GF-D8 (cell line): ENCODE measurements around the gene MEF2A.
A peak's percentile ranks its signal among the peaks of the same experiment; 100 is the strongest.

Experiments used
- DNase-seq: peaks from one replicate; lab custom pipeline; 2025; lab: John Stamatoyannopoulos, UW

Gene MEF2A

DNA sequence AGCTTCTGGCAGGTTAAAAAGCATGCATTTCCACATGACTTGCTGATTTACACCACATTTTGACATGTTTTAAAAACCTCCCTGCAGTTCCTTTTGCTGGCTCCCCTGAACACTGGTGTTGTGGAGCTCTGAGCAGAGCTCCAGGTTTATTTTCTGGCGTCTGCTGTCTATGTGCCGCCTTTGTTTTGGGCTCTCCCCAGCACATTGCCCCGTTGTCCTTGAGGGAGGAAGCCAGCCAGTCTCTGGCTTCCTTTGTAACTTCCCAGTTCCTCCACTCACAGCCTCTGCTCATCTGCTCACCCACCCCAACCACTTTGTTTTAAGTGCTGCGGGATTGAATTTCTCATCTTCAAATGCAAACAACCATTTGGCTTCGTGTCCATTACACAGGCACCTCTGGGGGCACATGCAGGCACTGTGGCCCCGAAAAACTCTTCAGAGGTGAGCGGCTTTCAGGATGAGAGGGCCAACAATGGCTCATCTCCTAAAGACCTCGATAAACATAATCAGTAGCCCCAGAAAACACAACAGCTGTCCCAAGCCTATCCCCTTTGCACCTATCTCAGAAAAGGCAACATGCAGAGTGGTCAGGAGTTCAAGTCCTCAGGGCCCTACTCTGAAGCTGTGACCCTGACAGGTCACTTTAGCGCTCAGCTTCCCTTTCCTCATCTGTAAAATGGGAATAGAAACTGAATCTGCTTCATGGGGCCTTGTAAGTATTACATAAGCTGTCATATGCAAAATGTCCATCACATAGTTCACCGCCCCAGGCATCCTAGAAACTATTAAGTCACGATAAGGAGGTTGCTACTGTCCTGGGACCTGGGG is 1.3 kb upstream of the MEF2A start:
- DNase-seq, result peak; percentile 33

DNA sequence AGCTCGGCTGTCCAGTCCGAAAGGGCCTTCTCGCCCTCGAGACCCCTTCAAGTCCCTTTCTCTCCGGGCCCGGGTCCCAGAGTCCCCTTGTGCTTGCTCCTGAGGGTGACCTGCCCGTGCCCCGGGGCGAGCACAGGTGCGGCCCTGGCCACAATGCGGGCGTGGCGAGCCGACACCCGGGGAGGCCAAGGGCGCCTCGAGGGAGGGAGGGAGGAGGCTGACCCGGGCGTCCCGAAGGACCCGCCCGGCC is 810 bp upstream of the MEF2A start:
- DNase-seq, result no peak

GRCh38 chr15:99566157-99566897 is 543 bp downstream of the MEF2A start:
- DNase-seq, result no peak

DNA sequence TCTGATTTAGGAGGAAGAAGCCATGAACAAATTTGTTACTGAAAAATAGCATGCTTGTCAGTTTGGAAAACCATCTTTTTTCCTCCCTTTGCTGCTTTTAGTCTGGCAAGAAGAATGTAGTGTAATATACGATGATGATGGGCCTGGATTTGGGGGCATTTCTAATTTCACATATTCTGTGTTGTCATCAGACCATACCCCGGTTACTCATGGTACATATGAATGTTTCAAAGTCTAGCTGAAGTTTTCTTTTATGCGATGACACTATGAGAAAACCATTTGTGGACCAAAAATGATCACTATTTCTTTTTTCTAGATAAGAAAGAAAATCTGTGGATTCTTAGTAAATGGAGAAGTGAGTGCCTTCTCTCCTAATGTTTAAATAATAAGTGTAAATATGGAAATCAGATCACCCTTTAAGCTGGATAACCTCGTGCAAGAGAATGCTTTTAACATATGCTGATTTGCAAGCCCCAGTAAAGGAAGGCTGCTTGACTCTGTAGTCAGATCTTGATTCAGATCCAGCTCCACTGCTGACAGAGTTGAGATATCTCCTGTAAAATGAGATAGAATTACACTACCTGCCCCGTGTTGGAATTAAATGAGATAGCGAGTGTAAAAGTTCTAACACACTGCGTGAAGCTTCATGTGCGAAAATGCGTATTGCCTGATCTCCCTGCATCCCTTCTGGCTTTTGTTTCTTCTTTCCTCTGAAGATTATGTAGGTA is 3.0 kb downstream of the MEF2A start:
- DNase-seq, result no peak

DNA sequence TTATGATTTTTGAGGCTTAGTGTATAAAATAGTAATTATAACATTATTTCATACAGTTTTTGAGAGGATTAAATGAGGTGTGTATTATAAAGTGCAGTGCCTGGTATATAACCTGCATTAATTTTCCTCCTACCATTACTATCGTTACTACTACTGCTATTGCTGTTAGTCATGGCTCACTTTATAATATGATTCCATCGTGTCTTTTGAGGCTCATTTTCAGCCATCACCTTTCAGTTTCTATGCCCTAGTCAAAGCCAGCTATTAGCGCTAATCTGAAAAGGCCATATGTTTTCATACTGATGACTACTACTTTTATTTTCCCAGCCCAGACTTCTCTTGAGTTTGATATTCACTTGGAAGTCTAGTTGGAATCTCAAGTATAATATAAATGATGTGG is 5.5 kb downstream of the MEF2A start:
- no peak for DNase-seq

DNA sequence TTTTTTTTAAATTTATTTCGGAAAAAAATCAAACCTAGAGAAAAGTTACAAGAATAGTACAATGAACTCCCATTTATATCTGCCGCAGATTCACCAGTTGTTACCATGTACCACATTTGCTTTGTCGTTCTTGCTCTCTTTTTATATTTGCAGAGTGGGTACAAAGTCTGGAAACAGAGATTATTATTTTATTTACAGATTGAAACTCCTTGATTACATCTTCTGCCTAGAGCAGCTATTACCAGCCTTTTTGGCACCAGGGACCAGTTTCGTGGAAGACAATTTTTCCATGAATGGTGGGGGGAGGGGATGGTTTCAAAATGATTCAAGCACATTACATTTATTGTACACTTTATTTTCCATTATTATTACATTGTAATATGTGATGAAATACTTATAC is 8.3 kb downstream of the MEF2A start:
- no peak for DNase-seq

DNA sequence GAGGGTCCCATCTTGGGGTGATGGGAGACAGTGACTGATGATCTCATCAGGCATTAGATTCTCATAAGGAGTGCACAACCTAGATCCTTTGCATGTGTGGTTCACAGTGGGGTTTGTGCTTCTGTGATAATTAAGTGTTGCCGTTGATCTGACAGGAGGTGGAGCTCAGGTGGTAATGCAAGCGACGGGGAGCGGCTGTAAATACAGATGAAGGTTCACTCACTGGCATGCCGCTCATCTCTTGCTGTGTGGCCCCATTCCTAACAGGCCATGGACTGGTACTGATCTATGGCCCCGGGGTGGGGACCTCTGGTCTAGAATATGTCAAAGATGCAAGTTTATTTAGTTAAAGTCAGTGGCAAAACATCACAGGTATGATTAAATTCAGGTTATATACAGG is 8.7 kb downstream of the MEF2A start:
- DNase-seq, result no peak

GRCh38 chr15:99578809-99579208 is 13.0 kb downstream of the MEF2A start:
- no peak for DNase-seq

DNA sequence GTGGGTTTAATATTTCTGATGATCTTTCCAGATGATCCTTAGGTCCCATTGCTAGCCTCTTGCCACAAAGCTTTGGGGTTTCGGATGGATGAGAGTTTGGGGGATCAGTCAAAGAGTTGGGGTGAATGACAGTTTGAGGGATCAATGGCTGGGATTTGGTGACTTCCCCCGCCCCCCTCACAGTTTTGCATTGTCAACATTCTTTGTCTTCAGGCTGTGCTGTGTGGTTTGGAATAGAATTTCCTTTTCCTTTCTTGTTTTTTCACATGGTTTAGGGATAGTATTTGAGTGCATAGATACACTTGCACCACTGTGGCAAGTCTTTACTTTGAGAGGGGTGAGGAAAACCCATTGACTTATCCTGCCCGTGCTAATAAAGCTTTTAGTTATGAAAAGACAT is 14.3 kb downstream of the MEF2A start:
- no peak for DNase-seq

- DNase-seq, result no peak
Measured at GRCh38 chr15:99582508-99582960, 16.8 kb downstream of the MEF2A start.

DNA sequence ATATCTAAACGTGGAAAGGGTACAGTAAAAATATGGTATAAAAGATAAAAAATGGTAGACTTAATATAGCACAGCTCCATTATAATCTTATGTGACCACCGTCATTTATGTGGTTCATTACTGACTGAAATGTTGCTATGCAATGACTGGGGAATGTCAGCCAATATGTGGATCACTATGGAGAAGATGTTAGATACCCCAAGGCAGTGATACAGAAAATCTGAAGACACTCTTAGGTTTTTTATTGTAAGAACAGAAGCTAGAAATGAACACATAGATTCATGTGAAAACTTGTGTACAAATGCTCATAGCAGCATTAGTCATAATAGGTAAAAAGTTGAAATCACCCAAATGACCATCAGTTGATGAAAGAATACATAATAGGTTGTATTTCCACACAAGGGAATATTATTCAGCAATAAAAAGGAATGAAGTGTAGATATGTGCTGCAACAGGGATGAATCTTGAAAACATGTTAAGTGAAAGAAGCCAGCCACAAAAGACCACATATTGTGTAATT is 18.4 kb downstream of the MEF2A start:
- no peak for DNase-seq

DNA sequence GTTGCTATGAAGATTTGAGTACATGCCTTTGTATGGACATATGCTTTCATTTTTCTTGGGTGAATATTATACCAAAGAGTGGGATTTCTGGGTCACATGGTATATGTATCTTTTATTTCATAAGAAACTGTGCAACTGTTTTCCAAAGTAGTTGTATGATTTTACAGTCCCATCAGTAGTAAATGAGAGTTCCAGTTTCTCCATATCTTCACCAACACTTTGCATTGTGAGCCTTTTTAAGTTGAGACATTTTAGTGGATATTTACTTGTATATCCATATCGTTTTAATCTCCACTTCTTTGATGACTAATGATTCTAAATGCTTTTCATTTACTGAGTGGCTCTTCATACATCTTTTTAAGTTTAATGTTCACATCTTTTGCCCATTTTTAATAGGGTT is 20.3 kb downstream of the MEF2A start:
- no peak for DNase-seq

- no peak for DNase-seq
Measured at GRCh38 chr15:99589801-99590200, 24.0 kb downstream of the MEF2A start.

DNA sequence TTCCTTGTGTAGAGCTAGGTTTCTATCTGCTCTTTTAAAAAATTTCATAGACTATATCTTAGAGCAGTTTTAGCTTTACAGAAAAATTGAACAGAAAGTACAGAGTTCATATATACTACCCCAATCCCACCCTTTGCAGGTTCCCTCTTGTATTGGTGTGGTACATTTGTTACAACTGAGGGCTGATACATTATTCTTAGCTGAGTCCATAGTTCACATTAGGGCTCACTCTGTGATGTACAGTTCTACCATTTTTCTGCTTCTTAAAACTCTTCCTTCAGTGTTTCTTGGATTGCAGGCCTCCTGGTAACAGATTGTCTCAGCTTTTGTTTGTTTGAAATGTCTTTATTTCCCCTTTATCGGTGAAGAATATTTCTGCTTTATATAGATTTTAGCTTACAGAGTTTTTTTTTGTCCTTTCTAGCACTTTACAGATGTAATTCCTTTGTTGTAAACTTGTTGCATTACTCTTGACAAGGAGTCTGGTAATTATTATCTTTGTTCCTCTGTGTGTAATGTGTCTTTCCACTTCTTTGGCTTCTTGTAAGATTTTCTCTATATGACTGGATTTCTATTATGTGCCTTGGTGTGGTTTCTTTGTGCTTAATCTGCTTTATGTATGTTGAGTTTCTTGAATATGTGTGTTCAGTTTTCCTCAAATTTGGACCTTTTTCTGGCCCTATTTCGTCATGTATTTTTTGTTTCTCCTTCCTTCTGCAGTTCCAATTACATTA is 25.3 kb downstream of the MEF2A start:
- DNase-seq, result no peak

GRCh38 chr15:99592145-99592791 is 26.5 kb downstream of the MEF2A start:
- DNase-seq, result no peak

DNA sequence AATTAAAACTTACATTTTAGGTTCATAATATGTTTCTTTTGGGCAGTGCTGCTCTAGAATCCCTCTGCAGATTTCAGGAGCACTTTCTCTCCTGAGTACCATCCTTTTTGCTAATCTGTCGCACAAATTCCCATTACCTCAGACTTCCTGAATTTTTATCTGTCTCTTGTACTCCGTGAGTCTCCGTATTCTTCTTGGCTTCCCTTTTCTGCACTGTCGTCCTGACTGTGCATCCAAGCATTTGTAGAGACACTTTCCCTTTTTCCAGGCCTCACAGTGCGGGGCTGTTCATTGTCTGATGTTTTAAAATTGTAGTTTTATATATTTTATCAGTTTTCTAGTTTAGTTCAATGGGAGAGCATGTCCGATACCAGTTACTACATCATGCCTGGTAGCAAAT is 27.3 kb downstream of the MEF2A start:
- no peak for DNase-seq

GRCh38 chr15:99594916-99595315 is 29.1 kb downstream of the MEF2A start:
- DNase-seq, result no peak

DNA sequence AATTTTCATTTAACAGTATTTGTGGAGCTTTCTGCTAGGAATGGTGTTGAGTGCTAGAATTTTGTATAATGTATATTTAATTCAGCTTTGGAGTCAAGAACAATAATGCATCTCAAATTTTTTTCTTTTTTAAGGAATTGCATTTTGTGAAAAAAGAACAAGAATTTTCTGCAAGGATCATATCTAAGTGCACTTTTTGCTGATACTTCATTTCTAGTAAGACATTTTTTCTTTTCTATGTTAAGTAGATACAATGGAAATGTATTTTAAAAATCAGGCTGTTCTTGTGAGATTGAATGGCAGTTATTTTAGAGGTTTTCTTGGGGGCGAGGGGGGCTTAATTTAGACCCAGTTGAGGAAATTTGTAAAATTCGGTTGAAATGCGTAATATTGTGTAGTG is 32.5 kb downstream of the MEF2A start:
- no peak for DNase-seq

DNA sequence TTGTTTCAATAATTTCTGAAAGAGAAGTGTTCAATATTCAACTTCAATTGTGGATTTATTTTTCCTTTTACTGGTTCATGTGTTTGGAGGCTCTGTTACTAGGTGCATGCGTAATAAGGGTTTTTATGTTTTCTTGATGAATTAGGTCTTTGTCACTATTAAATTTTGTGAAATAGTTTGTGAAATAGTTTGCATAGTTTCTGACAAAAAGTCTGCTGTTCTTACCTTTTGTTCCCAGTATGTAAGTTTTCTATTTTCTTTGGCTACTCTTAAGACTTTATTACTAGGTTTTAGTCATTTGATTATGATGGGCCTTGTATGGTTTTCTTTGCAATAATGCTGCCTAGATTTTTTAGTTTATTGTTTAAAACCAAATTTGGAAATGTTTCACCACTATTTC is 38.0 kb downstream of the MEF2A start:
- DNase-seq, result no peak

DNA sequence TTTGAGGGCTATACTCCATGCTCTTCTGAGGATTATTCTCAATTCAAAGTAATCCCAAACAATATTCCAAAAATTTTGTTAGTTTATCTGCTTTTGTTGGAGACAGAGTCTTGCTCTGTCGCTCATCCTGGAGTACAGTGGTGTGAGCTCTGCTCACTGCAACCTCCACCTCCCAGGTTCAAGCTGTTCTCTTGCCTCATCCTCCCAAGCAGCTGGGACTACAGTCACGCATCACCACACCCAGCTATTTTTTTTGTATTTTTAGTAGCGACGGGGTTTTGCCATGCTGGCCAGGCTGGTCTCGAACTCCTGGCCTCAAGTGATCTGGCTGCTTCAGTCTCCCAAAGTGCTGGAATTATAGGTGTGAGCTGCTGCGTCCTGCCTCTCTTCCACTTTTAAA is 39.1 kb downstream of the MEF2A start:
- no peak for DNase-seq

GRCh38 chr15:99605490-99605931 is 39.7 kb downstream of the MEF2A start:
- no peak for DNase-seq

DNA sequence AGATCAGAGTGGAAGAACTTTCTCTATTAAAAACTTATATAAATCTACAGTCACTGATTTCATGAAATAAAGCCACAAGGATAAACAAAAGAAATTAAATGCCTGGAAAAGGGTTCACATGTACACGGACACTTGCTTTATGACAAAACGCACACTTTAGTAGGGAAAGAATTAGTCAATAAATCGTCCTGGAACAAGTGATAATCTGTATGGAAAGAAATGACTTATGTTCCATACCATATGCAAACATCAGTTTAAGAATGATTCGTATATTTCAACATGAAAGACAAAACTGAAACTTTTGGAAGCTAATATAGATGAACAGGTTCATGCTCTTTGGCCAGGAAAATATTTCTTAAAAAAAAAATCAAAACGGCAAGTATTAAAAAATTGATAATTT is 40.2 kb downstream of the MEF2A start:
- no peak for DNase-seq
